Midbrain (tissue), 1 donor: ENCODE data around the gene TRAF3.
"Not testable (repeated sequence)": the region's sequence is repeated elsewhere in the genome, so short reads cannot be mapped to it uniquely, and the experiment has no call there.

Source experiments
- DNase-seq: peaks from one replicate; lab custom pipeline; 2025; lab: John Stamatoyannopoulos, UW

TRAF3 gene

DNA sequence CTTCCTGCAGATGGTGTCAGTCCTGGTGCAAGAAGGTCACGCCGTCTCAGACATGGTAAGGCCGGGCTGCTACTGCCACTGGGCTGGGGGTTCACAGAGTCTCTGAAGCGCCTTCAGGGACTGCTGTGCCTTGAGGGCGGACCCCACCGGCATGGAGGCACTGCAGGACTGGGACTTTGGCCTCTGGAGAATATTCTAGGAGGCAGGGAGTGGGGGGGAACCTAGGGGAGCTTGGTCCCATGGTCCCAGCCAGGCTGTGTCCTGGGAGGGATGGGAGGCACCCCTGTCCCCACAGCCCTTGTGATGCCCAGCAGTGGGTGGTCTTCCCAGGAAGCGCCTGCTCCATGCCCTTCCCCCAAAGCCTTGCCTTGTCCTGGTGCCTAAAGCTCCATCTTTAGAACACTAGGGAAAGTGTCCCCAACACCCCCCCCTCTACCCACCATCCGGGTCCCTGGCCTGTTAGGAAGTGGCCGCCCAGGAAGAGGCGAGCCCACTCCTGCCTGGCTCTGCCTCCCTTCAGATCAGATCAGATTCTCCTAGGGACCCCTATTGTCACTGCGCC lies 146.8 kb downstream of the TRAF3 start:
- DNase-seq = no peak

DNA sequence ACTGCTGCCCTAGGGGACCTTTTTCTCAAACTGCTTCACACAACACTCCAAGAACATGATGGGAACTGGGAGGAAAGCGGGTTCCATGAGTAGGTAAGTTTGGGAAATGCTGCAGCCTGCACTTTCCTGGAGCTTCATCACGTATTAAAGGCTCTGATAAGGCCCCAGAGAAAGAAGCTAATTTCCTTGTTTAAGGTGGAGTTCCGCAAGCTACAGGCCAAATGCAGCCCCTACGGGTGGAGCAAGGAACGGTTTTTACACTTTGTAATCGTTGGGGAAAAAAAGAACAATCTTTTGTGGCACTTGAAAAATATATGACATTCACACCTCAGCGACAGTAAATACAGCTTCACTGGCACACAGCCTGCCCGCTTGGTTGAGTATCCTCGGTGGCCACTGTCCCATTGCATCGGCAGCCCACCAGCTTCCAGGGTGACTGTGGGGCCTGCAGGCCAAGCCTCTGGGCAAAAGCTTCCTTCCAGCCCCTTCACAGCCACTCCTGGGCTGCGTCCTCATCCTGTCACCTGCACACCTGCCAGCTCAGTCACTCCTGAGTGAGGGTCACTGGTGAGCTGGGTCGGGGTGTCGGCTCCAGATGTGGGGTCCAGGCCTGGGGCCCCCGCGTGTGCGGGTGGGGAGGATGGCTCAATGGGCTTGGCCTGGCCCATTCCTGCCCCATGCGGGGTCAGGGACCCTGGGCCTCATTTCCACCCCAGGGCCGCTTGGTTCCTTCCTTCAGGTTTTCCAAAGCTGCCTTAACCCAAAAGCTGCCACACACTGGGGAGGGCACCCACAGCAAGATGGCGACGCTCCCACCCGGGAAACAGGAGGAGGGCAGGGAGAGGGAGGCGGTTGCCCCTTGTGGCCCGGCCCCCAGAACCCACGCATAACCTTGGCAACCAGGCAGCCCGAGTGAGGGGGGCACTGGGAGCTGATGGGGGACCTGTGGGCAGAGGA lies 147.7 kb downstream of the TRAF3 start:
- DNase-seq = no peak

DNA sequence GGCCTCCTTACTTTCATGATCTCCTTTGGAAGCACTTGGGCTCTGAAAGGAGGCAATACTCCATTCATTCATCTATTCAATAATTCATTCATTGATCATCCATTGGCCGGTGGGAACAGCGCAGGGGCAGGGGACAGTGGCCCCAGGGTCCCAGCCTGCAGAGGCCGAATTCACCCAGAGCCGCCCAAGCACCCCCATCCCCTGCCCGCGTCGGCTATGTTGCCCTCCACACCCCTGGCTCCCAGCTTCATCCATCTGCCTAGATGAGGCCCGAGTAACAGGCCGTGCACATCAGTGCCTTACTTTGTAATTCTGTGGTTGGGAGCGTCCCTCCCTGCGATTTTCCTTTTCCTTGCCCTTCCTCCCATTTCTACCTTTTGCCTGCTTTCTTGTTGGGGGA lies 148.4 kb downstream of the TRAF3 start:
- no peak for DNase-seq

DNA sequence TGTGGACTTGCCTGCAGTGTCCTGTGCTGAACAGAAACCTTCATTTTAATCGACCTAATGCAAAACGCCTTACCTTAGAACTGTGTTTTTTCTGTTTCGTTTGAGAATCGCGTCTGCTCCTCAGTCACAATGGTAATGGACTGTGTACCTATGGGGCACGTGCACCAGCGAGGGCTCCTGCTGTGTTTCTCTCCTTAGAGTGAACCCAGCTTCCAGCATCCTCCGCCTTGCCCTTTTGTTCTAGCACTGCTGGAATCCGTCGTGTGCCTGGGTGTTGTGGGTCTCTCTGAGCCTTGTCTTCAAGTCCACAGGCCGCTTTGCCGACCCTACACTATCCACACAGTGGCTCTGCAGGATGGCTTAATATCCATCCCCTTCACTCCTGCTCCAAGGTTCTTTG lies 148.9 kb downstream of the TRAF3 start:
- no peak for DNase-seq

DNA sequence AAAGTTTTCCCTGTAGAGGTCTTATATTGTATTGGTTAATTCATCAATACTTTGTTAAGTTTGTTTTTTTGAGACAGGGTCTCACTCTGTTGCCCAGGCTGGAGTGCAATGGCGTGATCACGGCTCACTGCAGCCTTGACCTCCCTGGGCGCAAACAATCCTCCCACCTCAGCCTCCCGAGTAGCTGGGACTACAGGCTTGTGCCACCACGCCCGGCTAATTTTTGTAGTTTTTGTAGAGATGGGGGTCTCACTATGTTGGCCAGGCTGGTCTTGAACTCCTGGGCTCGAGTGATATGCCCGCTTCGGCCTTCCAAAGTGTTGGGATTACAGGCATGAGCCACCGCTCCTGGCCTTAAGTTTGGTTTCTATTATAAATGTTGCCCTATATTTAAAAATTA lies 149.6 kb downstream of the TRAF3 start:
- DNase-seq = not testable (repeated sequence)

DNA sequence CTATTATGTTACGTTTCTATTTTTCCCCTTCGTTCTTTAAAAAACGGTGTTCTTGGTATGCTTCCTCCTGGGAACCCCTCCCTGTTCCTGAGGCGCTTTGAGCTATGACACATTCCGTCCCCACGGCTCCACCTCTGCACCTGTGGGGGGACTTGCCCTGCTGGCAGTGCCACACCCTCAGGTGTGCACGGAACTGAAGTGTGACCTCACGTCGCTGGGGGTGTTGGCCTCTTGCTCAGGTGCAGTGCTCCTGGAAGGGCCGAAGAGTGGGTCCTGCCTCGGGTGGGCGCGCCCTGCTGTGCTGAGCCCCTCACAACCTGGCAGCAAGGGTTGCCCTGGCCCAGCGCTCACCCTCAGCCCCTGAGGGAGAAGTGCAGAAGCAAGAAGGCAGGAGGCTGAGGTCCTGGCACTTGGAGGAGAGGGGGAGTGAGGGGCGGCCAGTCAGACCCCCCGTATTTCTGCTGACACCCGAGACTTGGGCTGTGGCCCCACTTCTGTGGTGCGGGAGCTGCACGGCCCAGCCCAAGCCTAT lies 150.2 kb downstream of the TRAF3 start:
- DNase-seq = no peak

DNA sequence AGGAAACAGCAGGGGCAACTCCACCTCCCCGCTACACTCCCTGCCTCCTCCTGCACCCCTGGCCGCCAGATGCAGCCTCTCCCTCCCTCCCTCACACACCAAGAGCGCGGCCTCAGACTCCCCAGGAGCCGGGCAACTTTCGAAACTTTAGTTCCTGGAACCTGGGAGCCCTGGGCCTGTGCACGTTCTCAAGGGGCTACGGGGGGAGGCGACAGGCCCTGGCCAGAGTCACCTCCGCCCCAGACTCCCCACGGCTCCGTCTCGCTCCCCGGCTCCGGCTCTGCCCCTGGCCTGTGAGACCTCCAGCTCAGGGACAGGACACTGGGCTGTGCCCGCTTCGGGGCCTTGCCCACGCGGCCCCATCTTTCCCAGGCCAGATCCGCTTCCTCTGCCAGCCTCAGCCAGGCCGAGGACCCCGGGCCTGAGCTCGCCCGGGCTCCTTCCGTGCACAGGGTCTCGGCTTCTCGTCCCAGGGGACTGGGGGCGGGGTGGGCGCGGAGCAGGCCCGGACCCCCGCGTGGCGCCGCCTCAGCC lies 150.7 kb downstream of the TRAF3 start:
- DNase-seq = no peak

DNA sequence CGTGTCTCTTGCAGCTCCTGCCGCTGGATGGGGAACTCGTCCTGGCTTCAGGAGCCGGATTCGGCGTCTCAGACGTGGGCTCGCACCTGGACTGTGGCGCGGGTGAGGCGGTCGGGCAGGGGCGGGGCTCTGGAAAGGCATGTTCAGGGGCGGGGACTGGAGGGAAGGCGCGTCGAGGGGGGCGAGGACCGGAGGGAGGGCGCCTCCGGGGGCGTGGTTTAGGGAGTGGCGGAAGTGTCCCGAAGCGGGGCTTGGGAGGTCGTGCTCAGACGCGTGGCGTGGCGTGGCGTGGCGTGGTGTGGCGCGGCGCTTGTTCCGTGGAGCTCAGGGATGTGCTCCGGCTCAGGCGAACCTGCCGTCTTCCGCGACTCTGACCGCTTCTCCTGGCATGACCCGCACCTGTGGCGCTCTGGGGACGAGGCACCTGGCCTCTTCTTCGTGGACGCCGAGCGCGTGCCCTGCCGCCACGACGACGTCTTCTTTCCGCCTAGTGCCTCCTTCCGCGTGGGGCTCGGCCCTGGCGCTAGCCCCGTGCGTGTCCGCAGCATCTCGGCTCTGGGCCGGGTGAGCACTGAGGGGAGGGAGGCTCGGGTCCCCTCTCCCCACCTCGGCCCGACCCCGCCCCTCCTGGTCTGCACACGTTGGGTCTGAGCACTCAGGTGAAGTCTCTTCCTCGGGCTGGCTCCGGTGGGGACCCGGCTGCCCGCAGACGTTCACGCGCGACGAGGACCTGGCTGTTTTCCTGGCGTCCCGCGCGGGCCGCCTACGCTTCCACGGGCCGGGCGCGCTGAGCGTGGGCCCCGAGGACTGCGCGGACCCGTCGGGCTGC lies 151.4 kb downstream of the TRAF3 start:
- no peak for DNase-seq

DNA sequence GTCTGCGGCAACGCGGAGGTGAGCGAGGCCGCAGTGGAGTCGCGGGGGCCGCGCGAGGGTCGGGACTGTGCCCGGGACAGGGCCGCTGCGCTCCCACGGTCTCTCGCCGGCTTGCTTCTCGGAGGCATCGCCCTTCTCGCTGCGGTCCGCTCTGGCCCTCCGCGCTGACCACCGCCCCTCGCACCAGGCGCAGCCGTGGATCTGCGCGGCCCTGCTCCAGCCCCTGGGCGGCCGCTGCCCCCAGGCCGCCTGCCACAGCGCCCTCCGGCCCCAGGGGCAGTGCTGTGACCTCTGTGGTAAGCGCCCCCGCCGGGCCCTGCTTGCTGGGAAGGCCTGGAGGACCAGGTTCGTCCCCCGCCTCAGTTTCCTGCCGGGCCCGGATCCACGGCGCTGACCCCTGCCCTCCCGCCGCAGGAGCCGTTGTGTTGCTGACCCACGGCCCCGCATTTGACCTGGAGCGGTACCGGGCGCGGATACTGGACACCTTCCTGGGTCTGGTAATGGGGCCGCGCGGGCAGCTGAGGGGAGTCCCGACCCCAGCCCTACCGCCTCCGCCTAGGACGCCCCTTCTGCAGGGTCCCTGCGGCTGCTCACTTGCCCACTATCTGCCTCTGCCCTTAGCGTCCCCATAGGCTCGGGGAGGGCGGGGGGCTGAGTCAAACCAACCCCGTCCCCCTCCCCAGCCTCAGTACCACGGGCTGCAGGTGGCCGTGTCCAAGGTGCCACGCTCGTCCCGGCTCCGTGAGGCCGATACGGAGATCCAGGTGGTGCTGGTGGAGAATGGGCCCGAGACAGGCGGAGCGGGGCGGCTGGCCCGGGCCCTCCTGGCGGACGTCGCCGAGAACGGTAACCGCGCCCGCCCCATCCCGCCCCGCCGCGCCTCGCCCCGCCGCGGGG lies 152.2 kb downstream of the TRAF3 start:
- DNase-seq = no peak

DNA sequence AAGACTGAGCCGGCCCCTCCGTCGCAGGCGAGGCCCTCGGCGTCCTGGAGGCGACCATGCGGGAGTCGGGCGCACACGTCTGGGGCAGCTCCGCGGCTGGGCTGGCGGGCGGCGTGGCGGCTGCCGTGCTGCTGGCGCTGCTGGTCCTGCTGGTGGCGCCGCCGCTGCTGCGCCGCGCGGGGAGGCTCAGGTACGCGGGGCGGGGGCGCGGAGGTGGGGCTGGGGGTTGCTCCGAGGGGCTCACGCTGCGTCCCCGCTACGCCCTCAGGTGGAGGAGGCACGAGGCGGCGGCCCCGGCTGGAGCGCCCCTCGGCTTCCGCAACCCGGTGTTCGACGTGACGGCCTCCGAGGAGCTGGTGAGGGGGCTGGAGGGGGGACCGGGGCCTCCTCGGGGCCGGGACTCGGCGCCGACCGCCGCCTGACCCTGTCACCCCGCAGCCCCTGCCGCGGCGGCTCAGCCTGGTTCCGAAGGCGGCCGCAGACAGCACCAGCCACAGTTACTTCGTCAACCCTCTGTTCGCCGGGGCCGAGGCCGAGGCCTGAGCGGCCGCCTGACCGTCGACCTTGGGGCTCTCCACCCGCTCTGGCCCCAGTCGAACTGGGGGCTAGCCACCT lies 153.0 kb downstream of the TRAF3 start:
- no peak for DNase-seq

DNA sequence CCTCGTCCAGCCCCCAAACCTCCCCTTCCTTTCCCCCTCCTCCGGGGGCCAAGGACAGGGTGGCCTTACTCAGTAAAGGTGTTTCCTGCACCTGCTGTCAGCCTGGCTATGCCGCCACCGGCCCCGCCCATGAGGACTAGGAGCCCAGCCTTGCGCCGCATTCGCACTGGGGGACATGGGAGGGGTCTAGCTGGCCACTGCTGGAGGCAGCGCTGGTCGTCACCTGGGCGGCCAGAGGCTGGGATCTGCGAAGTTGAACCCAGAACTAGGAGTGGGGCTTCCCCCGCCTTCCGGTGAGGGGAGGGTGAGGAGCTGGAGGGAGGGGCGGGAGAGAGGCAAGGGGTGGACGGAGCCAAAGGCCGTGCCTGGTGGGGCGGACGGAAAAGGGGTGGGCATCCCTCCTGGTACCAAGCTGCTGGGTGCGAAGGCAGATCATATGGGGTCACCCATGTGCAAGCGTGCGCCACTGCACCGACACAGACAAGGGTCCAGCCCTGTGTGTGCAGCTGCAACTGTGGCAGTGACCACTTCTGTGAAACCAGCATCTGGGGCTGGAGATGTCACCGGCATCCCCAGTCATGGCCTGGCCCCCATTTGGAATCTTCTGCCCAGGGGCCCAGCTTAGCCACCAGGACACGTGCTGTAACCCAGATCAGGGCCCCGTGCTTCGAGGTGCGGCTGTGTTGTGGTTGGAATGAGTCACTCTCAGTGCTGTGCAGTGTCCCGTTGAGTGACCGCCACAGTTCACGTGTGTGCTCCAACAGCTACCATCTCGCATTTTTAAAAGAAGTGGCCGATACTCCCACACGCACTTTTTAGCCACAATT lies 153.7 kb downstream of the TRAF3 start:
- DNase-seq = no peak

DNA sequence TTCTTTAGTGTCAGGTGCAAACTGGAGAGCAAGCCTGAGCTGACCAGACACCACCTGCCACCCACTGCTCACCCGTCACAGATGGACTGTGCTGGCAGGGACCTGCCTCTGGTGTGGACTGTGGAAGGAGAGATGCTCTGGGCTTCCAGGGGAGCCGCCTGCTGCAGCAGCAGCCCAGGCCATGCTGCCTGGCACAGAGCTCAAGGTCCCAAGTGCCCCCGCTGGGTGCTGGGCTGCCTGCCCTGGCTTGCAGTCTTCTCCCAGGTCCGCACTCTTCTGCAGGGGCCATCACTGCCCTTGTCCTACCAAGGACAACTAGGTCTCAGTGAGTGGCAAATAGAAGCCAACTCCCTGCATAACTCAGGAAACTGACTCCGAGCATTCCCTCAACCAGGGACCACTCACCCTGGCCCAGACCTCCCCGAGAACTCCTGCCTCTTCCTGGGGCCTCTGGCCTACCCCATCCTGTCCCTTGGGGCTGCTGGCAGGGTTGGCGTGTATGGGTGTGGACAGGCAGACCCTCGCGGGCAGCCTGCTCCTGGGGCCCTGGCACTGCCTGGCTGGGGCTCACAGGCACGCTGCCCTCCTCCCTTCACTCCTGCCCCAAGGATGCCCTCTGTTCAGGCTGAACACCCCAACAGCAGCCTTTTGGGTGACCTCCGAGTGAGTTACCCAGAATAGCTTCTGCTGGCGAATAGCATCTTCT lies 154.5 kb downstream of the TRAF3 start:
- DNase-seq = no peak

DNA sequence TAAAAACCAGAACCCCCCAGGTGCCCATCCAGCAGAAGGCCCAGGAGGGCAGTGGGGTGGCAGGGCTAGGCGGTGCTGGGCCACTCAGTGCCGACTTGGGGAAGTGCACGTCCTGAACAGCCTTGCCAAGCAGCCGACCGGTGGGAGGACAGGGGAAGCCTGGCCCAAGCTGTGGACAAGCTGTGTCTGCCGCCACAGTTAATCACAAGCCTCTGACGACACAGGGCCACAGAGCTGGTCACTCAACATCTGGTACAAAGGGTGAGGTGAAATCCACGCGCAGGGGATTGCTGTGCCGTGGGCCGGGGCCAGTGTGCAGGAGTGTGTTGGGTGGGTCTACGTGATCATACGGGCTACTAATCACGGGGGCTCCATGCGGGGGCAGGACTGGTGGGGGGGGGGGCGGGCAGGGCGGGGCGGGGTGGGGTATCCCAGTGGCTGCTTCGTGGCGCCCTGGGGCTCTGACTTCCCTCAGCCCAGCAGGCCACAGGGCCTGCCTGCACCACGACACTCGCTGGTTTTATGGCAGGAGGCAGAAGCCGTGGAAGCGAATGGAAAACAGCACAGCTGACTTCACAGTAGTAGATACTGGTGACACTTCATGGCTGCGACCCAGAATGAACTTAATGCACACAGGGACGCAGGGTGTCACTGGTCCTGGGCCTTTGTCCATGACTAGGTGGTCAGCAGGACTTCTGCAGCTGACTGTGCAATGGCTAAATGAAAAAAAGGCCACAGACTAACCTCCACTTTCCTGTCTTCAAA lies 155.4 kb downstream of the TRAF3 start:
- DNase-seq = no peak

DNA sequence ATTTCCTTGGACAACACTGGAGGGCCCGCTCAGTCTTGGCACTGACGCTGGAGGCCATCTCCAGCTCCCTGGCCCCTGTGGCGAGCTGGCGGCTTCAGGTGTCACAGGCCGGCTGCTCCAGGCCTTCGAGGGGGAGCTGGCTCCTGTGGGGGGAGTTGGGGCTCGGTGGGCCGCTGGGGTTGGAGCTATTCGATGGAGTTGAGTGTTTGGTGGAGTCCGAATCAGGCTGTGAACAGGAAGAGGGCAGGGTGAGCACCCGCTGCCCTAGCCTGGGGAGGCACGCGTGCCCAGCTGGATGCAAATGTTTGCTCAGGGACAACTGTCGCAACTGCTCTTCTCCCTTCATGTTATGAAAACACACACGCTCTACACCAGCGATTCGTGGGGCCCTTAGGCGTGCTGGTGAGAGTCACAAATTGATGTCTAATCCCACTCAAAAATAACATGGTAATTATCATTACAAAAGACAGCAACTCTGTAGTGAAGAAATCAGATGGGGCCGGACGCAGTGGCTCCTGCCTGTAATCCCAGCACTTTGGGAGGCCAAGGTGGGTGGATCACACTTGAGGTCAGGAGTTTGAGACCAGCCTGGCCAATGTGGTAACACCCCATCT lies 156.5 kb downstream of the TRAF3 start:
- no peak for DNase-seq

DNA sequence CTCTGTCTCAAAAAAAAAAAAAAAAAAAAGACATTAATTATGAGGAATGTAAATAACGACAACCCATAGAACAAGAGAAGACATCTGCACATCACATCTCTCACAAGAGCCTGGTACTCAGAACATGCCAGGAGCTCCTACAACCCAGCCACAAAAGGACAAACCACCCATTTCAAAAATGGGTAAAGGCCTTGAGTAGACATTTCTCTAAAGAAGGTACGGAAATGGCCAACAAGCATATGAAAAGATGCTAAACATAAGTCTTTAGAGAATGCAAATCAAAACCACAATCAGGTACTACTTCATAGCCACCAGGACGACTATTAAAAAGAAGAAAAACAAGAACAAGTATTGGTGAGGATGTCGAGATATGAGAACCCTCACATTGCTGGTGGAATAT lies 158.5 kb downstream of the TRAF3 start:
- no peak for DNase-seq

DNA sequence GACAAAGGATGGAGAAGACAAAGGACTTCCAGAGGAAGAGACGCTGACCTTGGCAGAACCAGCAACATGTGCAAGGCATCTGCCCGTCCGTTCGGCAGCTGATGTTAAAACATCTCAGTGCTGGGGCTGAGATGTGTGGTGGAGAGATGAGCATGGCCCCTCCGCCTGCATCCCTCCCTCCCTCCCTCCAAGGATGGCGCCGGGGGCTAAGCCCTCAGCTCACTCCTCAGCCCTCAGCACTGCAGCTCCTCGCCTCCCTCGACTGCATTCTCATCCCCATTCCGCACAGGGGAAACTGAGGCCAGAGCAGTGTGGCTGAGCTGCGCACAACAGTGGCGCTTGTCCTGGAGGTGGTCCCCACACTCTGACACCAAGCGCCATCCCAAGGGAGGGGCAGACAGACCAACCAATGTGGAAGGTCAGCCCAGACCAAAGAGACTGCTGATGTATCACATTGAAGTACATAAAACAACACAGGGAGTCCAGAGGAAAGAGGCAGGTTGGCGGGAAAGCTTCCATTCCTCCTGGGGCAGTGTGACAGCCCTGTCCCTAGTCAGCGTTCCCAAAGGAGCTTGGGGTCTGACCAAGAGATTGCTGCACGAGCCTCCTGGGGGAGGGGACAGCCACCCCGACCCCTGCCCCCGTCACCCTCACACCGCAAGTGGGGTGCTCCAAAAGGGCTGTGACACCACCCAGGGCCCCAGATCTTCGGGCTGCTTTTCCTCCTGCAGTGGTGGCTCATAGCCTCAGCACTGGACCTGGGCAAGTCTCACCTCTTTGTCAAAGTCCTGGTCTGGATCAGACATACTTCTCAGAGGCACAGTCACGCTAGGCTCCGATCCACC lies 160.3 kb downstream of the TRAF3 start:
- DNase-seq = no peak

DNA sequence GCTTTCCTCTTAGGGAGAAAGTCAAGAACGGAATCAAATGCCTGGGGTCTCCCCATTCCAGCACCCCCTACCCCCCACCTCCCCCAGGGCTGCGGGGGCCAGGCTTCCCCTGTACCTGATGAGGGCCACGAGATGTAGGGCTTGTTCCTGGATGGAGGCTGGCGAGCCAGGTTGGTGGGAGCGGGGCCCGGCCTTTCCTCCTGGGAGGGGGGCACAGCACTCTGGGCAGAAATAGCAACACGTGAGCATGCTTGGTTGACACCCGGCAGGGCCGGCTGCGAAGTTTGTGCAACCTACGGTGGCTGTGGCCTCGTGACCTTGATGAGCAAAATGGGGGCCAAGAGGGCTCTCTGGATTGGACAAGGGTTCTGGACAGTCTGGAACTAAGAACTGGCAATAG lies 160.9 kb downstream of the TRAF3 start:
- no peak for DNase-seq
